Measurements from ENCODE around the gene NXPE2. TPM values are rescaled to one million over a fixed set of nuclear protein-coding genes. Genes with fewer than 3 reads are reported as not detected.

The NXPE2 gene
- 0.13 TPM in 1 of 2 replicates, not detected in the other for total RNA-seq

GRCh38 chr11:114678125-114679036, at the start of gene NXPE2:
TSS of gene NXPE2 (plus strand) at chr11:114678527. CDS start at chr11:114678576, 49 bp downstream.

Other genes with a start within 250 kb of the NXPE2 start
- 163 and 175 TPM in 2 replicates for gene REXO2, start 239.1 kb upstream of the NXPE2 start, total RNA-seq
- gene NXPE1, start 118.6 kb upstream of the NXPE2 start, total RNA-seq, result not detected in 2 replicates
- gene NXPE4, start 82.7 kb upstream of the NXPE2 start, total RNA-seq, result not detected in 2 replicates